ENCODE measurements around the gene CASZ1. TPM values are rescaled to one million over a fixed set of nuclear protein-coding genes. Genes with fewer than 3 reads are reported as not detected.

The CASZ1 gene
- total RNA-seq, 1 experiment from 2014 or later = 3.9 TPM

DNA sequence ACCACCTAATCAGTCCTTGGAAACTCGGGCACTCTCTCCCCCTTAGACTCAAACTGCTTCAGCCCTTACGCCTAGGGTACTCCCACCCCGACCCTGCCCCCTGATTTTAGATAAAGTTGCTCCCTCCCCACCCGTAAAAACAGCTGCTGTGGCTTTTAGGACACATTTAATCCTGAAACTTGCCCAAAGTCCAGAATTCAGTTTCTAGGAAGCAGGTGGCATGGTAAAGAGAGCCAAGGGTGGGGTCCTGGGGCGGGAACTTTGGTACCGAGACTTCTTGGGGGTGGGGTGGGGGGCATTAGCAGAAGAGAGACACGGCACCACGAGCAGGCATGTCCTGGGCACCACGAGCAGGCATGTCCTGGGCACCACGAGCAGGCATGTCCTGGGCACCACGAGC lies 52.4 kb downstream of the CASZ1 start:
- Histone ChIP-seq H4K5ac (ENCODE audit: insufficient read length, low read depth, low read length) (no peak overlapping the region), H2BK120ac (ENCODE audit: low read depth, low read length, poor library complexity, severe bottlenecking) (no peak overlapping the region), H3K23me2 (ENCODE audit: insufficient read length, low read depth, low read length, poor library complexity, severe bottlenecking) (no peaks in the 10 kb centered on the region), H3K4ac (ENCODE audit: low read depth, low read length) (no peak overlapping the region), H3K56ac (ENCODE audit: insufficient read length, low read depth, low read length) (no peak overlapping the region), H3K4me1 (ENCODE audit: insufficient read depth, low read length) (no peaks in the 10 kb centered on the region), H2BK12ac (ENCODE audit: insufficient read length, low read depth, low read length) (no peak overlapping the region), H3T11ph (ENCODE audit: low read length) (no peak overlapping the region), H4K20me1 (ENCODE audit: control insufficient read depth, insufficient read depth, insufficient read length) (no peaks in the 10 kb centered on the region), H4K8ac (replicated peaks; ENCODE audit: insufficient read length, low read depth, low read length) (no peak overlapping the region), H3K18ac (ENCODE audit: insufficient read length, low read depth, low read length) (no peak overlapping the region), H3K4me2 (ENCODE audit: insufficient read depth, insufficient read length, low read length) (no peak overlapping the region), H3K23ac (ENCODE audit: insufficient read length, low read depth, low read length) (no peak overlapping the region), H3K27me3 (ENCODE audit: insufficient read depth, low read length) (no peaks in the 10 kb centered on the region), H2AFZ (ENCODE audit: low read length) (no peak overlapping the region), H3K27ac (ENCODE audit: insufficient read length, low read depth, low read length) (no peak overlapping the region), H3K79me1 (ENCODE audit: insufficient read depth, low read depth, low read length, poor library complexity, severe bottlenecking) (no peaks in the 10 kb centered on the region), H3K79me2 (ENCODE audit: insufficient read depth, low read length) (no peaks in the 10 kb centered on the region), H3K9me3 (ENCODE audit: control insufficient read depth, low read depth, low read length) (no peaks in the 10 kb centered on the region), H2BK15ac (ENCODE audit: low read depth, low read length) (no peak overlapping the region), H2BK20ac (ENCODE audit: low read depth, low read length, poor library complexity, severe bottlenecking) (no peak overlapping the region), H3K9ac (ENCODE audit: extremely low read depth, insufficient read length, low read length) (no peak overlapping the region), H4K91ac (ENCODE audit: insufficient read length, low read depth, low read length) (no peak overlapping the region), H2AK5ac (ENCODE audit: insufficient read length, low read length) (no peak overlapping the region), H3K14ac (ENCODE audit: insufficient read depth, low read length) (no peak overlapping the region), H2BK5ac (ENCODE audit: insufficient read length, low read length) (no peak overlapping the region)
- TF ChIP-seq, protein P1, sequence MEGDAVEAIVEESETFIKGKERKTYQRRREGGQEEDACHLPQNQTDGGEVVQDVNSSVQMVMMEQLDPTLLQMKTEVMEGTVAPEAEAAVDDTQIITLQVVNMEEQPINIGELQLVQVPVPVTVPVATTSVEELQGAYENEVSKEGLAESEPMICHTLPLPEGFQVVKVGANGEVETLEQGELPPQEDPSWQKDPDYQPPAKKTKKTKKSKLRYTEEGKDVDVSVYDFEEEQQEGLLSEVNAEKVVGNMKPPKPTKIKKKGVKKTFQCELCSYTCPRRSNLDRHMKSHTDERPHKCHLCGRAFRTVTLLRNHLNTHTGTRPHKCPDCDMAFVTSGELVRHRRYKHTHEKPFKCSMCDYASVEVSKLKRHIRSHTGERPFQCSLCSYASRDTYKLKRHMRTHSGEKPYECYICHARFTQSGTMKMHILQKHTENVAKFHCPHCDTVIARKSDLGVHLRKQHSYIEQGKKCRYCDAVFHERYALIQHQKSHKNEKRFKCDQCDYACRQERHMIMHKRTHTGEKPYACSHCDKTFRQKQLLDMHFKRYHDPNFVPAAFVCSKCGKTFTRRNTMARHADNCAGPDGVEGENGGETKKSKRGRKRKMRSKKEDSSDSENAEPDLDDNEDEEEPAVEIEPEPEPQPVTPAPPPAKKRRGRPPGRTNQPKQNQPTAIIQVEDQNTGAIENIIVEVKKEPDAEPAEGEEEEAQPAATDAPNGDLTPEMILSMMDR (conservative IDR thresholded peaks at IDR 0.05) = no peak
- Mint-ChIP-seq H3K4me1 (peaks cover 19 to 27% of the 10 kb centered on the region in 2 experiments), H3K4me3 (no peak overlapping the region), H3K27me3 (ENCODE audit: low read depth) (no peaks in the 10 kb centered on the region; the same call in 1 of the 2 replicates), H3K27ac (no peak overlapping the region), H3K9me3 (no peaks in the 10 kb centered on the region), H3K36me3 (ENCODE audit: insufficient read depth in 1 of 3, low read depth in 3 of 3) (no peaks in the 10 kb centered on the region)
- DNase-seq = no peak
- no CpG with 5 or more reads among the region's 11 CpGs for WGBS (ENCODE audit: extremely low coverage, insufficient read length, low lambda C conversion rate)

Measured in H9 (cell line).